ENCODE measurements around the gene CCDC182. TPM values are rescaled to one million over a fixed set of nuclear protein-coding genes. Genes with fewer than 3 reads are reported as not detected.

The CCDC182 gene
- total and polyA plus RNA-seq, 9 of the 15 experiments (the other 6 are each of a cell fraction or from before 2014, with no cell fraction given) = not detected

- no peak for TF ChIP-seq SIRT6 (IDR thresholded peaks at IDR 0.05; ENCODE audit: low read depth, low read length)
Measured at GRCh38 chr17:57749701-57750100, 4.6 kb upstream of the CCDC182 start (continued).

- Histone ChIP-seq H3K79me2 (ENCODE audit: control insufficient read depth, insufficient read depth, low read length) (no peaks in the 10 kb centered on the region), H3K4me3 (no peak overlapping the region), H3K4me2 (ENCODE audit: insufficient read depth, low read length) (no peak overlapping the region), H3K27ac (ENCODE audit: extremely low read depth, low read depth, low read length) (no peak overlapping the region), H4K20me1 (replicated peaks; ENCODE audit: control insufficient read depth, insufficient read depth, low read length) (peaks cover 7% of the 10 kb centered on the region; the same call in 1 of the 2 replicates), H3K36me3 (ENCODE audit: control insufficient read depth, insufficient read depth, low read length) (no peaks in the 10 kb centered on the region), H3K9ac (ENCODE audit: insufficient read depth in 1 of 2, low read depth in 2 of 2, low read length in 2 of 2) (no peak overlapping the region), H2AFZ (ENCODE audit: low read depth, low read length) (no peak overlapping the region), H3K27me3 (ENCODE audit: control insufficient read depth in 2 of 2, insufficient read depth in 2 of 2, low read length in 2 of 2) (peaks cover 38 to 55% of the 10 kb centered on the region in 2 experiments), H3K9me3 (replicated peaks; ENCODE audit: control insufficient read depth, insufficient read depth, low read depth, low read length) (no peaks in the 10 kb centered on the region), H3K4me1 (replicated peaks in 1 of 2; ENCODE audit: control insufficient read depth in 2 of 2, insufficient read depth in 2 of 2, low read length in 2 of 2) (no peaks in the 10 kb centered on the region), H3K9me1 (ENCODE audit: control insufficient read depth, insufficient read depth, low read length) (no peaks in the 10 kb centered on the region)
- no TSS peak for BruUV-seq (replicated peaks)
- peak; percentile 93 for FAIRE-seq
- intact Hi-C loops (cut with micrococcal nuclease) (loop anchor here (5.0 to 10.0 kb wide), 3 partner anchors 153 to 625 kb away; no protein-coding TSS in a partner anchor), in situ Hi-C loops (cut with MboI) (loop anchor here (5.0 kb wide), 1 partner anchor 620 kb away; no protein-coding TSS in a partner anchor)
- WGBS (ENCODE audit: insufficient coverage, low coverage, missing lambda C conversion rate) = 5% methylated on average over 6 of the region's 6 CpGs
- CTCF ChIA-PET (ENCODE audit: low intra/inter-chr PET ratio) = interaction anchor here (1.4 to 1.6 kb wide), 4 partner anchors 150 to 626 kb away, joined by 6 to 8 read pairs (median 7); no protein-coding TSS in a partner anchor
- POLR2A ChIA-PET = interaction anchor here (0.9 kb wide), 1 partner anchor 618 kb away, joined by 3 read pairs; no protein-coding TSS in a partner anchor
- DNase-seq (ENCODE audit: extremely low read depth in 1 of 4, low spot score in 3 of 4) = peak; percentile 53 to 64 (median 60)
- peak; percentile 85 for ATAC-seq
- TF ChIP-seq NR4A1 (CRISPR knock-in tag; IDR thresholded peaks at IDR 0.05) = no peak
- no peak for TF ChIP-seq NR4A1 (tag; IDR thresholded peaks at IDR 0.05)
- TF ChIP-seq ZNF644 (tag; IDR thresholded peaks at IDR 0.05; ENCODE audit: low read depth) = no peak
- no peak for TF ChIP-seq FOXA1 (IDR thresholded peaks at IDR 0.05; ENCODE audit: borderline replicate concordance)
- no peak for TF ChIP-seq HNRNPLL (IDR thresholded peaks at IDR 0.05; ENCODE audit: low read depth, low read length, poor library complexity, severe bottlenecking)
- TF ChIP-seq, protein P1, sequence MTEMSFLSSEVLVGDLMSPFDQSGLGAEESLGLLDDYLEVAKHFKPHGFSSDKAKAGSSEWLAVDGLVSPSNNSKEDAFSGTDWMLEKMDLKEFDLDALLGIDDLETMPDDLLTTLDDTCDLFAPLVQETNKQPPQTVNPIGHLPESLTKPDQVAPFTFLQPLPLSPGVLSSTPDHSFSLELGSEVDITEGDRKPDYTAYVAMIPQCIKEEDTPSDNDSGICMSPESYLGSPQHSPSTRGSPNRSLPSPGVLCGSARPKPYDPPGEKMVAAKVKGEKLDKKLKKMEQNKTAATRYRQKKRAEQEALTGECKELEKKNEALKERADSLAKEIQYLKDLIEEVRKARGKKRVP (CRISPR knock-in tag; IDR thresholded peaks at IDR 0.05) = no peak
- no peak for TF ChIP-seq SLC30A9 (CRISPR knock-in tag; IDR thresholded peaks at IDR 0.05)
- no peak for TF ChIP-seq SETDB1 (IDR thresholded peaks at IDR 0.05; ENCODE audit: low read length)
- TF ChIP-seq ZNF354B (CRISPR knock-in tag; IDR thresholded peaks at IDR 0.05) = no peak
- TF ChIP-seq LEF1 (IDR thresholded peaks at IDR 0.05) = no peak
- no peak for TF ChIP-seq FOXA3 (CRISPR knock-in tag; conservative IDR thresholded peaks at IDR 0.05 in 1 of 2, IDR thresholded peaks at IDR 0.05 in 1 of 2)
- TF ChIP-seq ZNF75A (CRISPR knock-in tag; IDR thresholded peaks at IDR 0.05) = no peak
- no peak for TF ChIP-seq AFF1 (IDR thresholded peaks at IDR 0.05; ENCODE audit: low read depth in 1 of 2, partially characterized antibody in 2 of 2)
Measured at GRCh38 chr17:57747221-57748017, 2.3 kb upstream of the CCDC182 start.
